Gastrocnemius medialis (tissue), 4 donors: Measurements from ENCODE around the gene FRMD4B. TPM values are rescaled to one million over a fixed set of nuclear protein-coding genes. Genes with fewer than 3 reads are reported as not detected.

Source experiments
- ATAC-seq, 2 donors: fragments of 150-250 bp; one replicate each; pipeline ENCODE4 v1.9.1; 2016
- DNase-seq, 2 donors: peaks; one replicate each; pipeline ENCODE4 v3.0.0-alpha.2; 2019
- H3K27ac ChIP-seq, 4 donors: fragments of 200-600 bp; sonication (generic); 1 replicate in 1 of 4; 2 replicates in 3 of 4; pipeline ENCODE4 v1.5.1; 2016 to 2018; ENCODE audit warnings: mild to moderate bottlenecking in 2 of 4, moderate library complexity in 1 of 4
- H3K27me3 ChIP-seq, 3 donors: fragments of 200-600 bp; sonication (generic) in 2 of 3; 1 replicate in 1 of 3; 2 replicates in 2 of 3; pipeline versions ENCODE4 v1.5.1 to v1.6.0; 2016 to 2019; ENCODE audit warnings: mild to moderate bottlenecking in 1 of 3, moderate library complexity in 1 of 3
- H3K36me3 ChIP-seq, 2 donors: fragments of 200-600 bp; sonication (generic) in 1 of 2; one replicate each; pipeline ENCODE4 v1.5.1; 2017 to 2018
- H3K4me1 ChIP-seq, 2 donors: fragments of 200-600 bp; sonication (generic) in 1 of 2; one replicate each; pipeline ENCODE4 v1.5.1; 2016 to 2017; ENCODE audit warnings: mild to moderate bottlenecking in 2 of 2
- H3K4me3 ChIP-seq, 4 donors: fragments of 200-600 bp; sonication (generic) in 3 of 4; 1 replicate in 1 of 4; 2 replicates in 3 of 4; pipeline ENCODE4 v1.5.1; 2016 to 2019; ENCODE audit warnings: mild to moderate bottlenecking in 2 of 4
- H3K9me3 ChIP-seq, 3 donors: fragments of 200-600 bp; sonication (generic) in 2 of 3; 1 replicate in 1 of 3; 2 replicates in 2 of 3; pipeline ENCODE4 v1.5.1; 2016 to 2019
- CTCF ChIP-seq, 5 experiments: fragments of 450-650 bp in 3 of 5; fragments of 200-600 bp in 2 of 5; sonication (generic) in 2 of 5; IDR thresholded peaks in 4 of 5; conservative IDR thresholded peaks in 1 of 5; 1 replicate in 4 of 5; 2 replicates in 1 of 5; pipeline ENCODE4 v1.5.1; 2016 to 2019; ENCODE audit warnings: antibody characterized with exemption in 5 of 5, mild to moderate bottlenecking in 3 of 5, moderate library complexity in 3 of 5
- POLR2A ChIP-seq, 2 donors: fragments of 450-650 bp; IDR thresholded peaks; one replicate each; pipeline ENCODE4 v1.6.1; 2017; ENCODE audit warnings: antibody characterized with exemption in 2 of 2, mild to moderate bottlenecking in 2 of 2, moderate library complexity in 2 of 2
- in situ Hi-C, 4 donors: fragments of 200-750 bp; cut with MboI; loops; one replicate each; pipeline versions ENCODE4 v1.15.0 to v1.8.0; 2017; ENCODE audit warnings: low sequenced_read_pairs in 4 of 4
- intact Hi-C: fragments of 100-400 bp; cut with DNase I; formaldehyde crosslinking; loops from one replicate; pipeline ENCODE4 v1.15.1; 2023; ENCODE audit warnings: low total_unique reads
- total RNA-seq, 4 donors: library from RNA; depleted of rRNA; stranded (reverse); fragments of >200 nt; gene quantifications; one replicate each; pipeline versions ENCODE4 v1.1.0 to v1.2.3, GENCODE V29; 2016

The FRMD4B gene
- total RNA-seq, 4 donors from 2014 or later = 0.29 to 3.6 (median 1.7) TPM

- H3K27ac ChIP-seq = no peak overlapping the region
- no peaks in the 10 kb centered on the region for H3K9me3 ChIP-seq
- no peaks in the 10 kb centered on the region for H3K36me3 ChIP-seq
- H3K4me1 ChIP-seq = no peaks in the 10 kb centered on the region
- H3K27me3 ChIP-seq = no peaks in the 10 kb centered on the region
- in situ Hi-C loops (no loop called here), intact Hi-C loops (no loop called here)
- no peak overlapping the region for H3K4me3 ChIP-seq
- ATAC-seq (no peak), DNase-seq (no peak)
- no peak for TF ChIP-seq CTCF (IDR thresholded peaks at IDR 0.05 in 4 of 5, conservative IDR thresholded peaks at IDR 0.05 in 1 of 5)
- no peak for TF ChIP-seq POLR2A (IDR thresholded peaks at IDR 0.05)
These were observed 210.8 kb downstream of the FRMD4B start for GRCh38 chr3:69174871-69175737.

DNA sequence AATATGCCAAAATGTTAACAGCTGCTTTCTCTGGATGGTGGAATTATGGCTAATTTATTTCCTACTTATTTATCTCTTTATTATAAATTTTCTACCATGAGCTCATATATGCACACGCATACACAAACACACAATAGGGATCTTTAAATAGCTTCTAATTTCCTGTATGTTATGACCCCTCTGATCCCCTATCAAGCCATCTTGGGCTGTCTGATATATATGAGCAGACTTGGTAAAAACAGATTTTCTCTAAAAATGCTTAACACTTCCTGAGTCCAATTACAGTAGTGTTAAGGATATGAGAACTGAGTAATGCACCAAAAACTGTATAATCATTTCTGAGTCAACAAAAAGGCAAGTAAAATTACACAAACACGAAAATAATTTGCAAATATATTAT is 211.4 kb downstream of the FRMD4B start:
- TF ChIP-seq POLR2A (IDR thresholded peaks at IDR 0.05) (no peak), CTCF (IDR thresholded peaks at IDR 0.05 in 4 of 5, conservative IDR thresholded peaks at IDR 0.05 in 1 of 5) (no peak)
- DNase-seq (no peak), ATAC-seq (no peak)
- H3K9me3 ChIP-seq = no peaks in the 10 kb centered on the region
- H3K27ac ChIP-seq = no peak overlapping the region
- in situ Hi-C loops (no loop called here), intact Hi-C loops (no loop called here)
- no peaks in the 10 kb centered on the region for H3K4me1 ChIP-seq
- H3K27me3 ChIP-seq = no peaks in the 10 kb centered on the region
- H3K36me3 ChIP-seq = no peaks in the 10 kb centered on the region
- no peak overlapping the region for H3K4me3 ChIP-seq

- H3K27me3 ChIP-seq = no peaks in the 10 kb centered on the region
- no peaks in the 10 kb centered on the region for H3K36me3 ChIP-seq
- H3K4me1 ChIP-seq = no peaks in the 10 kb centered on the region
- intact Hi-C loops (no loop called here), in situ Hi-C loops (no loop called here)
- TF ChIP-seq POLR2A (IDR thresholded peaks at IDR 0.05) = no peak
- no peak for TF ChIP-seq CTCF (IDR thresholded peaks at IDR 0.05 in 4 of 5, conservative IDR thresholded peaks at IDR 0.05 in 1 of 5)
- DNase-seq = no peak
- H3K27ac ChIP-seq = no peak overlapping the region
- H3K4me3 ChIP-seq = no peak overlapping the region
- no peaks in the 10 kb centered on the region for H3K9me3 ChIP-seq
- ATAC-seq = no peak
These were observed 213.8 kb downstream of the FRMD4B start for GRCh38 chr3:69172058-69172457.

- ATAC-seq = no peak
- in situ Hi-C loops = loop anchor here in 3 of 4 donors (10.0 kb wide), 3 partner anchors 238 to 268 kb away; no protein-coding TSS in a partner anchor
These were observed 219.4 kb downstream of the FRMD4B start for GRCh38 chr3:69166446-69166845.

More at GRCh38 chr3:69166446-69166845, 219.4 kb downstream of the FRMD4B start:
- H3K4me3 ChIP-seq = no peak overlapping the region
- TF ChIP-seq CTCF (IDR thresholded peaks at IDR 0.05 in 4 of 5, conservative IDR thresholded peaks at IDR 0.05 in 1 of 5) (no peak), POLR2A (IDR thresholded peaks at IDR 0.05) (no peak)
- H3K9me3 ChIP-seq = no peaks in the 10 kb centered on the region
- H3K4me1 ChIP-seq = no peaks in the 10 kb centered on the region
- intact Hi-C loops = no loop called here
- H3K36me3 ChIP-seq = no peaks in the 10 kb centered on the region
- DNase-seq = no peak
- no peaks in the 10 kb centered on the region for H3K27me3 ChIP-seq
- no peak overlapping the region for H3K27ac ChIP-seq
